ENCODE measurements around the gene DCAF12. TPM values are rescaled to one million over a fixed set of nuclear protein-coding genes. Genes with fewer than 3 reads are reported as not detected.
A peak's percentile ranks its signal among the peaks of the same experiment; 100 is the strongest.

The DCAF12 gene
- total RNA-seq, 1 experiment from 2014 or later = 38.3 TPM

- intact Hi-C loops (cut with micrococcal nuclease; ENCODE audit: unreplicated experiment) (no loop called here), in situ Hi-C loops (cut with HindIII; ENCODE audit: low pct_unique_long_range_greater_than_20kb, low sequenced_read_pairs) (no loop called here)
- DNase-seq (ENCODE audit: low read depth, low spot score) (no peak), ATAC-seq (no peak)
- Histone ChIP-seq H3K27ac (ENCODE audit: low read length) (no peak overlapping the region), H3K4me3 (ENCODE audit: low read depth in 2 of 2, low read length in 2 of 2) (no peak overlapping the region), H3K4me1 (ENCODE audit: control insufficient read depth, insufficient read depth, low read length) (no peaks in the 10 kb centered on the region), H3K36me3 (ENCODE audit: control insufficient read depth, insufficient read depth, low read length) (no peaks in the 10 kb centered on the region), H3K27me3 (ENCODE audit: control insufficient read depth, insufficient read depth, low read length) (no peaks in the 10 kb centered on the region), H3K9me3 (ENCODE audit: control insufficient read depth, insufficient read depth, low read depth, low read length) (no peaks in the 10 kb centered on the region)
- ChIA-PET POLR2A (no interaction called here), CTCF (no interaction called here)
- no peak for TF ChIP-seq SIN3A (IDR thresholded peaks at IDR 0.05; ENCODE audit: borderline replicate concordance, insufficient read depth, low read depth, low read length)
- no peak for TF ChIP-seq REST (IDR thresholded peaks at IDR 0.05; ENCODE audit: insufficient read depth in 1 of 2, low read depth in 2 of 2, low read length in 1 of 2)
- TF ChIP-seq, protein P1, sequence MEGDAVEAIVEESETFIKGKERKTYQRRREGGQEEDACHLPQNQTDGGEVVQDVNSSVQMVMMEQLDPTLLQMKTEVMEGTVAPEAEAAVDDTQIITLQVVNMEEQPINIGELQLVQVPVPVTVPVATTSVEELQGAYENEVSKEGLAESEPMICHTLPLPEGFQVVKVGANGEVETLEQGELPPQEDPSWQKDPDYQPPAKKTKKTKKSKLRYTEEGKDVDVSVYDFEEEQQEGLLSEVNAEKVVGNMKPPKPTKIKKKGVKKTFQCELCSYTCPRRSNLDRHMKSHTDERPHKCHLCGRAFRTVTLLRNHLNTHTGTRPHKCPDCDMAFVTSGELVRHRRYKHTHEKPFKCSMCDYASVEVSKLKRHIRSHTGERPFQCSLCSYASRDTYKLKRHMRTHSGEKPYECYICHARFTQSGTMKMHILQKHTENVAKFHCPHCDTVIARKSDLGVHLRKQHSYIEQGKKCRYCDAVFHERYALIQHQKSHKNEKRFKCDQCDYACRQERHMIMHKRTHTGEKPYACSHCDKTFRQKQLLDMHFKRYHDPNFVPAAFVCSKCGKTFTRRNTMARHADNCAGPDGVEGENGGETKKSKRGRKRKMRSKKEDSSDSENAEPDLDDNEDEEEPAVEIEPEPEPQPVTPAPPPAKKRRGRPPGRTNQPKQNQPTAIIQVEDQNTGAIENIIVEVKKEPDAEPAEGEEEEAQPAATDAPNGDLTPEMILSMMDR (IDR thresholded peaks at IDR 0.05) = no peak
- no peak for TF ChIP-seq POLR2AphosphoS5 (IDR thresholded peaks at IDR 0.05; ENCODE audit: low read depth, low read length)
- TF ChIP-seq TCF7L2 (IDR thresholded peaks at IDR 0.05; ENCODE audit: low read depth, low read length) = no peak
- no TSS peak for BruUV-seq (replicated peaks)
Measured at GRCh38 chr9:34143116-34143515, 16.6 kb upstream of the DCAF12 start.

DNA sequence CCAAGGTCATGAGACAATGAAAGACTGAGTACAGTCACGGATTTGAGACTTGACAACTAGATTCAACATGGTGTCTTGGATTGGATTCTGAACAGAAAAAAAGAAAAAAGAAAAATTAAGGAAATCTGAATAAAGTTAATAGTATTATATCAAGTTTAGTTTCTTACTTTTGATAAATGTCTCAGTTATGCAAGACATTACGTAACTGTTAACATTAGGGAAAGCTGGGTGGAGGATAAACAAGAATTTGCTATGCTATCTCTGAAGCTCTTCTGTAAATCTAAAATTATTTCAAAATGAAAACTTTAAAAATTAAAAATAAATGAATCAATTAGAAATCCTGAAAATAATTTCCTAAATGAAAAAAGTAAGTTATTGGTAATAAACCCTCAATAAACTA, 14.4 kb upstream of the DCAF12 start:
- in situ Hi-C loops (cut with HindIII; ENCODE audit: low pct_unique_long_range_greater_than_20kb, low sequenced_read_pairs) (no loop called here), intact Hi-C loops (cut with micrococcal nuclease; ENCODE audit: unreplicated experiment) (no loop called here)
- BruUV-seq (replicated peaks) = no TSS peak
- H3K9me3 ChIP-seq (ENCODE audit: control insufficient read depth, insufficient read depth, low read depth, low read length) = no peaks in the 10 kb centered on the region
- H3K4me3 ChIP-seq (ENCODE audit: low read depth in 2 of 2, low read length in 2 of 2) = no peak overlapping the region
- no peaks in the 10 kb centered on the region for H3K27me3 ChIP-seq (ENCODE audit: control insufficient read depth, insufficient read depth, low read length)
- no peak for DNase-seq (ENCODE audit: low read depth, low spot score)
- ATAC-seq = no peak
- POLR2A ChIA-PET = no interaction called here
- H3K36me3 ChIP-seq (ENCODE audit: control insufficient read depth, insufficient read depth, low read length) = no peaks in the 10 kb centered on the region
- H3K27ac ChIP-seq (ENCODE audit: low read length) = no peak overlapping the region
- TF ChIP-seq POLR2AphosphoS5 (IDR thresholded peaks at IDR 0.05; ENCODE audit: low read depth, low read length) = no peak
- H3K4me1 ChIP-seq (ENCODE audit: control insufficient read depth, insufficient read depth, low read length) = no peaks in the 10 kb centered on the region
- CTCF ChIA-PET = no interaction called here

GRCh38 chr9:34139477-34140146, 13.1 kb upstream of the DCAF12 start:
- Histone ChIP-seq H3K27me3 (ENCODE audit: control insufficient read depth, insufficient read depth, low read length) (no peaks in the 10 kb centered on the region), H3K4me1 (ENCODE audit: control insufficient read depth, insufficient read depth, low read length) (no peaks in the 10 kb centered on the region), H3K9me3 (ENCODE audit: control insufficient read depth, insufficient read depth, low read depth, low read length) (no peaks in the 10 kb centered on the region), H3K4me3 (ENCODE audit: low read depth in 2 of 2, low read length in 2 of 2) (no peak overlapping the region), H3K27ac (ENCODE audit: low read length) (no peak overlapping the region), H3K36me3 (ENCODE audit: control insufficient read depth, insufficient read depth, low read length) (no peaks in the 10 kb centered on the region)
- TF ChIP-seq REST (IDR thresholded peaks at IDR 0.05; ENCODE audit: insufficient read depth in 1 of 2, low read depth in 2 of 2, low read length in 1 of 2) = no peak
- TF ChIP-seq POLR2AphosphoS5 (IDR thresholded peaks at IDR 0.05; ENCODE audit: low read depth, low read length) = no peak
- TF ChIP-seq, protein P1 (IDR thresholded peaks at IDR 0.05) = no peak
- TF ChIP-seq SIN3A (IDR thresholded peaks at IDR 0.05; ENCODE audit: borderline replicate concordance, insufficient read depth, low read depth, low read length) = no peak
- TF ChIP-seq TCF7L2 (IDR thresholded peaks at IDR 0.05; ENCODE audit: low read depth, low read length) = no peak
- intact Hi-C loops (cut with micrococcal nuclease; ENCODE audit: unreplicated experiment) (no loop called here), in situ Hi-C loops (cut with HindIII; ENCODE audit: low pct_unique_long_range_greater_than_20kb, low sequenced_read_pairs) (no loop called here)
- DNase-seq (ENCODE audit: low read depth, low spot score) = no peak
- POLR2A ChIA-PET = interaction anchor here (0.6 to 0.7 kb wide), 3 partner anchors 46 to 358 kb away, joined by 3 to 12 read pairs (median 5); no protein-coding TSS in a partner anchor
- ATAC-seq = peak; percentile 88
- CTCF ChIA-PET = interaction anchor here (0.6 to 0.7 kb wide), 8 partner anchors 12 to 616 kb away, joined by 3 to 12 read pairs (median 5); partner anchors contain the start of gene ANKRD18B
- BruUV-seq (replicated peaks) = no TSS peak

All from Panc1 (cell line).